GM21529 (cell line): Measurements from ENCODE around the gene TLN1.

Experiments
- ATAC-seq: cut with Tn5 transposase; IDR thresholded peaks from one replicate; pipeline ENCODE4 v1.9.1; 2021; ENCODE audit not compliant: unreplicated experiment

TLN1 gene

DNA sequence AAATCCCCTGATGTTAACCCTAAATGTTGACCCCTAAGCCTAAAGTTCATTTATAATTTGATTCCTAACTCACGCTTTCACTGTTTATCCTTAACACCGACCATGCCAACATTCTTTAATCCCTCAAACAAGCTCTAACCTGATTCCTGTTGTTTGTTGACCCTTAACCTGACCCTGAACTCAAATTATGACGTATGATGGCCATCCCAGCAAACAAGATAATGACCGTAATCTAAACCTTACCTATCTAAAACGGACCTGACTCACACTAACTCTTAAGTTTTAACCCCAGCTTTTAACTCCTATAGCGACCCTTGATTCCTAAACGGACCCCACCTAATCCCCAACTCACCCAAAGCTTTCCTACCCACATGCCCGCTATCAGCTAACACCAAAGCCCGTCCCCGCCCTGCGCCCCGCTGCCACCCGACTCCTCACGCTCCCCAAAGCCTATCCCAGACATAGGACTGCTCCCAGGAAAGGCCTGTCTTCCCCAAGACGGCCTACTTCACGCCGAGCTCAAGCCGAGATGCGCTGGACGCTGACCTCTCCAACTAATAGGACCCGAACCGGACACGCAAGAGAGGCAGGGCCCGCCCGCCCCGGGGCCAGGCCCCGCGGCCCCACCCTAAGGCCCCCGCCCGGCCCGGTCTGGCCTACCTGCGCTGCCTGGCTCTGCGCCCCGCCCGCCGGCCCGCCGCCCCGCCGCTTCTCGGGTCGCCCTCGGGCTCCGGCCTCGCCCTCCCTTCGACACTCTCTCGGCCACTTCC, 395 bp downstream of the TLN1 start:
- no peak for ATAC-seq

DNA sequence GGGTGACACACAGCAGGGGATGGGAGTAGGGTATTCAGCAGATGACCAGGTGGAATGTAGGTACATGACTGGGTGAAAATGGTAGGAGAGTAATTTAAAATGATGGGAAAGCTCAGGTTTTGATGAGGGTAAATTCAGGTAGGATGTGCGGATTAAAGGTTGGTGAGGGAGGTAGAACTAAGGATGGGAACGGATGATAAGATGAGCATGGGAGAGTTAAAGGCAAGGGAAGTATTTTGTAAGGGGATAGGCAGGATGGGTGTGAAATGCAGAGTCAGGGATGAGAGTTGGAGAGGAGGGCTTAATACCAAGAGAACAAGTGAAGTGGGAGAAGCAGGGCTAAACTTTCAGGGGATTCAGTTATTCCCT, 1.5 kb downstream of the TLN1 start:
- no peak for ATAC-seq

DNA sequence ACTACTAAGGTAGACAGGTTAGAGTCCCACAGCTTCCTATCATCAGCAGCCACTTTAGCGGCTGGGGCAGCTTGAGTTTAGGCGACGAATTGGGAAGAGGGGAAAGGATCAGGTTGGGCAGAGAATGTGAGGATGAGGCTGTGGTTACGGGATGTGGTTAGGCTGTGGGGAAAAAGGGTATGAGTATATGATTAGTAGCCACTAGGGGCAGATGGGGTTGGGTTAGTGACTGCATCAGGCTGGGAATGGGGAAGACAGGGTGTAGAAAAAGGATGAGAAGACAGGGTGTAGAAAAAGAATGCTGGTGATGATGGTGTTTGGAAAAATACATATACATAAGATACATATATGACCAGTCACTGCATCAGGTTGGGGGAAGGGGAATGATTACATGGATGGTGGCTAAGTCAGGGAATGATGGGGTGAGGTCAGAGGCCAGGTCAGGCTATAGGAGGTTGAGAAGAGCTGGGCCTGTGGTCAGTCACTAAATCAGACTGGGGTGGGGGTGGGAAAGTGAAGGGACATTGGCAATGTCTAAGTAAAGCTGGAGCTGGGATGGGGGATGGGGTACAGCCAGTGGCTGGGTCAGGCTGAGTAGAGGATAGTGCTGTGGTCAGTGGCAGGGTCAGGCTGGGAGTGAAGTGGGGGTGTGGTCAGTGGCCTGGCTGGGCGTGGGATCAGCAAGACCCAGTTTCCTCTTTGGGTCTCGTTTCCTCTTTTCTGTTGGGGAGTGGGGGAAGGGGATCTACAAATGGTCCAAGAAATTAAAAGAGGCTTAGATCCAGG, 2.1 kb downstream of the TLN1 start:
- no peak for ATAC-seq

- ATAC-seq = no peak
Observed at GRCh38 chr9:35729101-35729500, 2.9 kb downstream of the TLN1 start.

DNA sequence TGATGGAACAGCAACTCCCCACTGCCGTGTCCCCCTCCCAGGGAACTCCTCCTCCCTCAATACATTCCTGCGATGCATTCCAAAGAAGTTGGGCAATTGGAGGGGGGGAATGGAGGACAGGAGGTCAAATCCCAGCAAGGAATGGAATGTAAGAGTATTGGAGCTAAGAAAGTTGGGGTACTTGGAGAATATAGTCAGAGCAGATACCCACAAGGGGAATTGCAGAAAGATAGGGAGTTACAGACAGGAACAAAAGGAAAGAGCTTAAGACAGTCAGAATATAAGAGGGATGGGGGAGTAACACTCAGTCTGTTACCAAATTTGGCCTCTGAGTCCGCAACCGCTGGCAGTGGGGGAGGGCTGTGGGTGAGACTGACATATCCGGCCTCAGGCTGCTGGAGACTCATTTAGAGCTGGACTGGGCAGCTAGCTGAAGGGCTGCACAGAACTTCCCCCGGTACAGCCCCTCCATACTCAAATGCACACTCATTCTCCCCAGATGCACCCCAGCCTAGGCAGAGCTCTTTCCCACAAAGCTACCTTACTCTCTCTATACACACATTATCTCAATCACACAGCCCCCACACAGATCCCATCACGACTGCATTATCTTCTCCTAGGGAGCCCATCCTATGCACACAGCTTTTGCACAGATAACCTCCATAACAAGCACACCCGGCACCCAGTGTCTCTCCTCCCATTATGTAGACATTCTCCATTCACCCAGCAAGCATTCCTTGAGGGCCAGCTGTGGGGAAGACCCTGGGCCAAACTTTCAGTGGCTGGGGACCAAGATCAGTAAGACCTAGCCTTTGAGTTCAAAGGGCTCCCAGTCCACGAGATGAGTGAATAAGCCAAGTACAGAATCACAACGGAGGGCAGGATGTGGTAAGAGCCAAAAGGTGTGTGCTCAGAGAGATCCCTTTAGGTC, 3.7 kb downstream of the TLN1 start:
- no peak for ATAC-seq

DNA sequence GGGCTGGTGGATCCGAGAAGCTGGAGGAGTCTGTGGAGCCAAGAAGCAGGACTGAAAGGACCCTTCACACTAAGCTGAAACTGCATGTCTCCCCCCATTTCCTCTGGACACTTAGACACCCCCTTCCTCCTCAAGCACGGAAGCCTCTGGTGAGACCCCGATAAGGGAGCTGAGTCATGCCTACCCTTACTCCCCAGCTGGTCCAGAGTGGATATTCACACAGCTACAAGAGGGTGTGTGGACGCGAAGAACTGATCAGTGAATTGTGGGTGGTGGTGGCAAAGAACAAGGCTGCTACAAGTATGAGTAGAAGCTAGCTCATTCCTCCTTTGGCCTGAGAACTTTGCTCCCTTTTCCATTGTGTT, 4.3 kb downstream of the TLN1 start:
- no peak for ATAC-seq

- peak; percentile 33 for ATAC-seq
Observed at GRCh38 chr9:35726931-35727330, 5.1 kb downstream of the TLN1 start.

- ATAC-seq = no peak
Observed at GRCh38 chr9:35725362-35725761, 6.6 kb downstream of the TLN1 start.

GRCh38 chr9:35723908-35724307, 8.1 kb downstream of the TLN1 start:
- no peak for ATAC-seq

DNA sequence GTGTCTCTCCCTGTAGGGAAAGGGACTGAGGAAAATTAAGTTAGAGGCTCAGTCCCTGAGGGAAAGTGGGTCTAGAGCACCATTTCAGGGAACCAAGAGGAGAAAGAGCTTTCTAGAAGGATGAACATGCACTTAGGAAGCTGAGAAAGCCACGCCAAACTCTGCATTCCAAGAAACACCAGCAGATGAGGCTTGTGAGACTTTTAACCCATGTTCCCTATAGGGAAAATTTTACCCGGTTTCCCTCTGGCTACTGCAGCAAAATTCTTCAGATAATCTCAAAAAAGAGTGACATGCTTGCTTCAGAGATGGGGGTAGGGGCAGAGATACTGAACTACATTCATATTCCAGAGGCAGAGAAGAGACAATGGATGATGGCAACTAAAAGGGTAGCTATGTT, 8.6 kb downstream of the TLN1 start:
- no peak for ATAC-seq

GRCh38 chr9:35719546-35719945, 12.4 kb downstream of the TLN1 start:
- no peak for ATAC-seq

- no peak for ATAC-seq
Observed at GRCh38 chr9:35718721-35719511, 13.1 kb downstream of the TLN1 start.

GRCh38 chr9:35717132-35717870, 14.7 kb downstream of the TLN1 start:
- ATAC-seq = no peak

- no peak for ATAC-seq
Observed at GRCh38 chr9:35716230-35716629, 15.8 kb downstream of the TLN1 start.

- no peak for ATAC-seq
Observed at GRCh38 chr9:35714579-35715252, 17.3 kb downstream of the TLN1 start.

DNA sequence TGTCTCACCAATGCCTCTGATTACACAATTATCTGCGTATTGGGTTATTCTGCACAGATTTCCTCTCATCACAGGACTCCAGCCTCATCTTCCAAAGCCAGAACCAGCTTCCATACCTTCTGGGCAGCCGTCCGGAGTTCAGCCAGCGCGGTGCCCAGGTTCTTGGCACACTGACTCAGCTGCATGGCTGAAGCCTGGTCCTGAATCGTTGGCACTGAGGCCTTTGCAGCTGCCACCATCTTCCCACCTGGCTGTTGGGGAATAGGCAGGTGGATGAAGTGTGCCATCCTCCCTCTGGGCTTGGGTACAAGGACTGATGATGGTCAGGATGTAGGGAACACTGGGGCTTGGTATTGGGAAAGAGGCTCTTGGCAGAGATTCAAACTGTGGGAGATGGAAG, 17.9 kb downstream of the TLN1 start:
- ATAC-seq = no peak

DNA sequence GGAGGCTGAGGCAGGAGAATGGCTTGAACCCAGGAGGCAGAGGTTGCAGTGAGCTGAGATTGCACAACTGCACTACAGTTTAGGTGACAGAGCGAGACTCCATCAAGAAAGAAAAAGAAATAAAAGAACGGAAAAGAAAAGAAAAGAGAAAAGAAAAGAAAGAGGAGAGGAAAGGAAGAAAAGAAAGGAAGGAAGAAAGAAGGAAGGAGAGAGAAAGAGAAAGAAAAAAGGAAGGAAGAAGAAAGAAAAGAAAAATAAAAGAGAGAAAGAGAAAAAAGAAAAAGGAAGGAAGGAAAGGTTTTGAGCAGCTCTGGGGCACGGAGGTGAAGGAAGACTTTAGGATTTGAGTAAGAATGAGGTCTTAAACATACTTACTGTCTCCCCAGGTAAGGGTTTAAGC, 18.4 kb downstream of the TLN1 start:
- ATAC-seq = no peak

- no peak for ATAC-seq
Observed at GRCh38 chr9:35712762-35713400, 19.1 kb downstream of the TLN1 start.
